HG02840 (cell line): ENCODE data around the gene HINT3.
"Not testable (repeated sequence)": the region's sequence is repeated elsewhere in the genome, so short reads cannot be mapped to it uniquely, and the experiment has no call there.

Experiments used
- ATAC-seq: cut with Tn5 transposase; IDR thresholded peaks from one replicate; pipeline ENCODE4 v1.9.1; 2021; ENCODE audit warnings: mild to moderate bottlenecking, moderate library complexity, moderate number of reproducible peaks; ENCODE audit not compliant: unreplicated experiment, low FRiP score

The HINT3 gene

GRCh38 chr6:125939026-125939425 lies 17.5 kb upstream of the HINT3 start:
- no peak for ATAC-seq

- ATAC-seq = no peak
Observed at GRCh38 chr6:125939791-125940190, 16.8 kb upstream of the HINT3 start.

GRCh38 chr6:125940247-125941041 lies 16.1 kb upstream of the HINT3 start:
- no peak for ATAC-seq

GRCh38 chr6:125942672-125943527 lies 13.7 kb upstream of the HINT3 start:
- no peak for ATAC-seq

- ATAC-seq = no peak
Observed at GRCh38 chr6:125943528-125944433, 12.8 kb upstream of the HINT3 start.

GRCh38 chr6:125944434-125944816 lies 12.1 kb upstream of the HINT3 start:
- no peak for ATAC-seq

GRCh38 chr6:125944896-125945295 lies 11.7 kb upstream of the HINT3 start:
- no peak for ATAC-seq

GRCh38 chr6:125945378-125946141 lies 11.0 kb upstream of the HINT3 start:
- no peak for ATAC-seq

GRCh38 chr6:125947615-125948014 lies 9.0 kb upstream of the HINT3 start:
- ATAC-seq = no peak

GRCh38 chr6:125948455-125948854 lies 8.1 kb upstream of the HINT3 start:
- no peak for ATAC-seq

- ATAC-seq = no peak
Observed at GRCh38 chr6:125949069-125949468, 7.5 kb upstream of the HINT3 start.

- no peak for ATAC-seq
Observed at GRCh38 chr6:125950293-125950692, 6.3 kb upstream of the HINT3 start.

GRCh38 chr6:125950716-125951115 lies 5.9 kb upstream of the HINT3 start:
- ATAC-seq = not testable (repeated sequence)

GRCh38 chr6:125951323-125951722 lies 5.2 kb upstream of the HINT3 start:
- ATAC-seq = no peak

- ATAC-seq = no peak
Observed at GRCh38 chr6:125952764-125953501, 3.6 kb upstream of the HINT3 start.

- no peak for ATAC-seq
Observed at GRCh38 chr6:125953502-125953875, 3.1 kb upstream of the HINT3 start.

- ATAC-seq = no peak
Observed at GRCh38 chr6:125954735-125955339, 1.7 kb upstream of the HINT3 start.

- no peak for ATAC-seq
Observed at GRCh38 chr6:125955973-125956372, 597 bp upstream of the HINT3 start.

GRCh38 chr6:125957391-125957693 lies 772 bp downstream of the HINT3 start:
- no peak for ATAC-seq
